ENCODE results near the gene TTC39B.

TTC39B gene

DNA sequence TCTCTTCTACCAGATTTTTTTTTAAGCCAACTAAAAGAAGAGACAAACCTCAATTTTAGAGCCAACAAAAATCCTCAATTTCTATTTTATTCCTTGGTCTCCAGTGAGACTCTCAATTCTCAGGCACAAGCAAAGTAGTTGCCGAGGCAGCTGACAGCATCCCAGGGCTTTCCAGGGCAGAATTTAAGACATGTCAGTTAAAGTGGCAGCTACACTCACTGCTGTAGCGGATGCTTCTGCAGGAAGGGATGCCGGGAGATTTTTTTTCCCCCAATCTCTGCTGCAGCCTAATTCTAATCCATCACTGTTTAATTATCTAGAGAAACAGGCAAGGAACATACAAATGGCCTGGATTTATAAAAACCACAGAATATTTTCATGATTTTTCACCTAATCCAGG, 57.0 kb downstream of the TTC39B start:
- no peak overlapping the region for H3K9ac ChIP-seq
- H3K79me2 ChIP-seq, result no peaks in the 10 kb centered on the region
- H3K4me1 ChIP-seq, result no peaks in the 10 kb centered on the region
- no peak overlapping the region for H3K27ac ChIP-seq
- no peak overlapping the region for H2AFZ ChIP-seq
- H3K36me3 ChIP-seq (ENCODE audit: control insufficient read depth, insufficient read depth, low read length), result no peaks in the 10 kb centered on the region
- H3K4me3 ChIP-seq (ENCODE audit: low read depth, low read length), result no peak overlapping the region
- TF ChIP-seq, protein P1, sequence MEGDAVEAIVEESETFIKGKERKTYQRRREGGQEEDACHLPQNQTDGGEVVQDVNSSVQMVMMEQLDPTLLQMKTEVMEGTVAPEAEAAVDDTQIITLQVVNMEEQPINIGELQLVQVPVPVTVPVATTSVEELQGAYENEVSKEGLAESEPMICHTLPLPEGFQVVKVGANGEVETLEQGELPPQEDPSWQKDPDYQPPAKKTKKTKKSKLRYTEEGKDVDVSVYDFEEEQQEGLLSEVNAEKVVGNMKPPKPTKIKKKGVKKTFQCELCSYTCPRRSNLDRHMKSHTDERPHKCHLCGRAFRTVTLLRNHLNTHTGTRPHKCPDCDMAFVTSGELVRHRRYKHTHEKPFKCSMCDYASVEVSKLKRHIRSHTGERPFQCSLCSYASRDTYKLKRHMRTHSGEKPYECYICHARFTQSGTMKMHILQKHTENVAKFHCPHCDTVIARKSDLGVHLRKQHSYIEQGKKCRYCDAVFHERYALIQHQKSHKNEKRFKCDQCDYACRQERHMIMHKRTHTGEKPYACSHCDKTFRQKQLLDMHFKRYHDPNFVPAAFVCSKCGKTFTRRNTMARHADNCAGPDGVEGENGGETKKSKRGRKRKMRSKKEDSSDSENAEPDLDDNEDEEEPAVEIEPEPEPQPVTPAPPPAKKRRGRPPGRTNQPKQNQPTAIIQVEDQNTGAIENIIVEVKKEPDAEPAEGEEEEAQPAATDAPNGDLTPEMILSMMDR (IDR thresholded peaks at IDR 0.05), result no peak
- H3K4me2 ChIP-seq (ENCODE audit: low read length), result no peak overlapping the region
- H3K9me3 ChIP-seq (ENCODE audit: control insufficient read depth, low read length), result no peaks in the 10 kb centered on the region
- H3K27me3 ChIP-seq (ENCODE audit: control insufficient read depth, insufficient read depth, low read length), result no peaks in the 10 kb centered on the region

DNA sequence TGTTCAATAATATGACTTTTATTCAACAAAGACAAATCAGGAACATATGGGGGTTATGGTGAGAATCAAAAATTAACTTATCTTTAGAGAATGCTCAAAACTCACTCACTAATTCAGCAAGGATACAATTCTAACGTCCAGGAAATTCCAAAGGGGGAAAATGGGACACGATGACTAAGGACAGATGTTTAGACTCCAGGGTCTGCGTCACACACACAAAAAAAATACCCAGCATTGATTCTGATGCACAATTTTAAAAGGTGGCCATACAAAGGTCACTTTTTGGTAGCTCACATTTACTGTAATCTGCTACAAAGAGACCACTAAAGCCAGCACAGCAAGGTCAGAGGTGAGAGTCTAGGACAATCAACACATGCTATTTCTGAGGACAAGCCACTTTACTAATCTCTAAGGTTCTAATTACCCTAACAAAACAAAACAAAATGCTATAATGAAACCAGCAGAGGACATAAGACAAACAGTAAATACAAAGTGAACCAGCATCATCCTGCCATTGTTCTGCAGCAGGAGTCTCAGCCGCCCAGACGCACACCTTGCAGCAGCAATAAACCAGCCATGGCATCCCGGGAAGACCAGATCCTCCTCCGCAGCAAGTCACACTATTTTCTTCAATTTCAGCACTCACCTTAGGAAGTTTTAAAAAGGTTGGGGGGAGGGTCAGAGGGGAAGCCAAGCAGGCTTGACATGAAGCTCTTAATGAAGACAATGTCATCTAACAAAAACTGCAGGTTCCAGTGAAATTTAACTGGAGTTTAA, 57.8 kb downstream of the TTC39B start:
- no peaks in the 10 kb centered on the region for H3K79me2 ChIP-seq
- TF ChIP-seq, protein P1 (IDR thresholded peaks at IDR 0.05), result no peak
- H3K4me2 ChIP-seq (ENCODE audit: low read length), result no peak overlapping the region
- no peaks in the 10 kb centered on the region for H3K4me1 ChIP-seq
- H2AFZ ChIP-seq, result no peak overlapping the region
- H3K4me3 ChIP-seq (ENCODE audit: low read depth, low read length), result no peak overlapping the region
- H3K36me3 ChIP-seq (ENCODE audit: control insufficient read depth, insufficient read depth, low read length), result no peaks in the 10 kb centered on the region
- H3K27me3 ChIP-seq (ENCODE audit: control insufficient read depth, insufficient read depth, low read length), result no peaks in the 10 kb centered on the region
- no peaks in the 10 kb centered on the region for H3K9me3 ChIP-seq (ENCODE audit: control insufficient read depth, low read length)
- H3K27ac ChIP-seq, result no peak overlapping the region
- H3K9ac ChIP-seq, result no peak overlapping the region

DNA sequence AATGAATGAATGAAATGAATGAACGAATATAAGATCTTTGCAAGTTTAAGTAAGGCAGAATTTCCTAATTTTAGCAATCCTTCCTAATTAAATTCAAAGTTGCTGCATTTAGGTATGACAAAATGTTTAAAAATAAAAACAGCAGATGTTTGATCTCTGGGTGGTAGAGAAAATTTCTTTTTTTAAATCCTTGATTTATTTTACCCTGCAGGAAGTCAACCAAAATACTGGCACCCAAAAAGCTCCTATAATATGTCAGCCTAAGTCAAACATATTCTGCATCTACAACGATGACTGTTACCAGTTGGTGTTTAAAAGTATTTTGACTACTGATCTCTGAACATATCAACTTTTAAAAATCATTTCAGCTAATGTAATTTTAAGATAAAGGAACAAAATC, 58.4 kb downstream of the TTC39B start:
- no peak overlapping the region for H2AFZ ChIP-seq
- peaks cover 2% of the 10 kb centered on the region for H3K4me1 ChIP-seq
- H3K79me2 ChIP-seq, result no peaks in the 10 kb centered on the region
- H3K4me3 ChIP-seq (ENCODE audit: low read depth, low read length), result no peak overlapping the region
- no peaks in the 10 kb centered on the region for H3K9me3 ChIP-seq (ENCODE audit: control insufficient read depth, low read length)
- TF ChIP-seq, protein P1 (IDR thresholded peaks at IDR 0.05), result no peak
- H3K27me3 ChIP-seq (ENCODE audit: control insufficient read depth, insufficient read depth, low read length), result no peaks in the 10 kb centered on the region
- H3K4me2 ChIP-seq (ENCODE audit: low read length), result no peak overlapping the region
- no peak overlapping the region for H3K9ac ChIP-seq
- no peak overlapping the region for H3K27ac ChIP-seq
- no peaks in the 10 kb centered on the region for H3K36me3 ChIP-seq (ENCODE audit: control insufficient read depth, insufficient read depth, low read length)

DNA sequence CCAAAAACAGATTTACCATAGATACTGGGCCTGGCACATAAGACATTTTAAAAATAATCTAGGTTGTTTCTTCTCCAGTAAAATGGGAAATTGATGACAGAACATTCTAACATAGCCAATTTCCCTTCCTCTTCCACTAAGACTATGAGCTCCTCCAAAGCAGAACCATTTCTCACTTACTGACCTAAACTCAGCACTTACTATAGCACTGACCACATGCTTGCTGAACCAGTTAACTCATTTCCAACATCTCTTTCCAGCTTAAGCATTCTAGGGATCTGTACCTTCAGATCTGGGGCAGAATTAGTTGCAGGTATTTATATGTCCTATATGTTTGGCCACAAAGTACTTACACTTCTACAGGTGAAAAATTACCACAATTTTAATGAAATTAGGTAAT, 58.9 kb downstream of the TTC39B start:
- H3K4me2 ChIP-seq (ENCODE audit: low read length), result no peak overlapping the region
- H2AFZ ChIP-seq, result no peak overlapping the region
- H3K27me3 ChIP-seq (ENCODE audit: control insufficient read depth, insufficient read depth, low read length), result no peaks in the 10 kb centered on the region
- no peaks in the 10 kb centered on the region for H3K79me2 ChIP-seq
- no peak overlapping the region for H3K4me3 ChIP-seq (ENCODE audit: low read depth, low read length)
- H3K9ac ChIP-seq, result no peak overlapping the region
- H3K27ac ChIP-seq, result no peak overlapping the region
- no peaks in the 10 kb centered on the region for H3K9me3 ChIP-seq (ENCODE audit: control insufficient read depth, low read length)
- H3K4me1 ChIP-seq, result peaks cover 2% of the 10 kb centered on the region
- TF ChIP-seq, protein P1 (IDR thresholded peaks at IDR 0.05), result no peak
- H3K36me3 ChIP-seq (ENCODE audit: control insufficient read depth, insufficient read depth, low read length), result no peaks in the 10 kb centered on the region

DNA sequence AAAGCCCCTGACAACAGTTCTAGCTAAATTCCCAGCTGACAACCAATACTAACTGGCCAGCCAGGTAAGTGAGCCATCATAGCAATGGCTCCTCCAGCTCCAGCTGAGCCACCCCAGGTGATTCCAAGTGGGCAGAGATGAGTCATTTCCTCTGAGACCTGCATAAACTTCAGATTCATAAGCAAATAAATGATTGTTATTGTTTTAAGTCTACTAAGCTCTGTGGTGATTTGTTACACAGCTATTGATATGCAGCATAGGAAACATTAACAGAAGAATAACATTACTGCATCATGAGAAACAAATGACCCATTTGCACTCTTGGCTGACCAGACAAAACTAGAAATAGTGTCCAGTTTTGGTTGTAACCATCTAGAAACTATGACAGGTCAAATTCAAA, 60.3 kb downstream of the TTC39B start:
- Histone ChIP-seq H3K4me1 (peaks cover 2% of the 10 kb centered on the region), H3K79me2 (no peaks in the 10 kb centered on the region), H3K36me3 (ENCODE audit: control insufficient read depth, insufficient read depth, low read length) (no peaks in the 10 kb centered on the region), H3K9ac (no peak overlapping the region), H2AFZ (no peak overlapping the region), H3K27ac (no peak overlapping the region), H3K4me3 (ENCODE audit: low read depth, low read length) (no peak overlapping the region), H3K9me3 (ENCODE audit: control insufficient read depth, low read length) (no peaks in the 10 kb centered on the region), H3K4me2 (ENCODE audit: low read length) (no peak overlapping the region), H3K27me3 (ENCODE audit: control insufficient read depth, insufficient read depth, low read length) (no peaks in the 10 kb centered on the region)
- TF ChIP-seq, protein P1 (IDR thresholded peaks at IDR 0.05), result no peak
